Myometrial cell (primary cell): ENCODE results near the gene NUP210L. TPM values are rescaled to one million over a fixed set of nuclear protein-coding genes. Genes with fewer than 3 reads are reported as not detected.

ENCODE experiments used
- total RNA-seq: library from RNA; depleted of rRNA; stranded (reverse); fragments of >200 nt; gene quantifications from 2 replicates; pipeline ENCODE4 v1.2.3, GENCODE V29; 2015

NUP210L gene
- total RNA-seq, result not detected in 2 replicates

GRCh38 chr1:154154534-154155191, at the start of gene NUP210L:
Gene NUP210L (minus strand): TSS chr1:154155073.

GRCh38 chr1:154191990-154192461, 37.2 kb upstream of the NUP210L start, which contains the start of gene TPM3:
Gene TPM3 (minus strand): TSS chr1:154192100. CDS start chr1:154192018, 82 bp downstream.

GRCh38 chr1:153990468-153991150, 164.3 kb downstream of the NUP210L start, which contains the start of gene RPS27:
Gene RPS27 (plus strand): TSS chr1:153990762. CDS start chr1:153990797, 35 bp downstream.

GRCh38 chr1:153985941-153986761, 168.7 kb downstream of the NUP210L start, which contains the start of gene RAB13:
Gene RAB13 (minus strand): TSS chr1:153986339. CDS start chr1:153986236, 103 bp downstream.

GRCh38 chr1:153977250-153978240, 177.3 kb downstream of the NUP210L start, which contains the start of gene JTB:
Gene JTB (minus strand): TSS chr1:153977674. CDS start chr1:153977252, 422 bp downstream.

GRCh38 chr1:153967107-153967999, 187.5 kb downstream of the NUP210L start, which contains the start of gene CREB3L4:
Gene CREB3L4 (plus strand): TSS chr1:153967902. CDS start chr1:153968526, 624 bp downstream.

GRCh38 chr1:153963030-153963849, 191.6 kb downstream of the NUP210L start, which contains the start of gene SLC39A1:
Gene SLC39A1 (minus strand): TSS chr1:153963537. CDS start chr1:153962715, 822 bp downstream.

GRCh38 chr1:153958111-153958960, 196.5 kb downstream of the NUP210L start, which contains the start of gene CRTC2:
Gene CRTC2 (minus strand): TSS chr1:153958612. CDS start chr1:153958497, 115 bp downstream.

GRCh38 chr1:153946622-153947241, 208.1 kb downstream of the NUP210L start, which contains the start of gene DENND4B:
Gene DENND4B (minus strand): TSS chr1:153946718. CDS start chr1:153944374, 2,344 bp downstream.

Other genes with a start within 250 kb of the NUP210L start
- 3.7 and 8.5 TPM in 2 replicates for gene GATAD2B, start 232.1 kb downstream of the NUP210L start, total RNA-seq
- gene DENND4B, start 208.4 kb downstream of the NUP210L start, total RNA-seq, result 6.4 and 8.6 TPM in 2 replicates
- gene CRTC2, start 196.5 kb downstream of the NUP210L start, total RNA-seq, result 8.0 and 10.4 TPM in 2 replicates
- 139 and 147 TPM in 2 replicates for gene SLC39A1, start 191.5 kb downstream of the NUP210L start, total RNA-seq
- gene CREB3L4, start 187.2 kb downstream of the NUP210L start, total RNA-seq, result 7.8 and 14.7 TPM in 2 replicates
- gene JTB, start 177.4 kb downstream of the NUP210L start, total RNA-seq, result 204 and 241 TPM in 2 replicates
- gene RAB13, start 168.7 kb downstream of the NUP210L start, total RNA-seq, result 36.2 and 47.3 TPM in 2 replicates
- 1,649 and 2,362 TPM in 2 replicates for gene RPS27, start 164.3 kb downstream of the NUP210L start, total RNA-seq
- 592 and 711 TPM in 2 replicates for gene TPM3, start 37.0 kb upstream of the NUP210L start, total RNA-seq
- not detected in 2 replicates for gene CFAP141, start 51.3 kb upstream of the NUP210L start, total RNA-seq
- gene UBAP2L, start 65.9 kb upstream of the NUP210L start, total RNA-seq, result 69.8 and 72.1 TPM in 2 replicates
- 163 TPM in 2 replicates for gene HAX1, start 117.6 kb upstream of the NUP210L start, total RNA-seq
- not detected in 2 replicates for gene AQP10, start 166.0 kb upstream of the NUP210L start, total RNA-seq
- gene ATP8B2, start 170.5 kb upstream of the NUP210L start, total RNA-seq, result 73.7 and 77.8 TPM in 2 replicates